GM19238 (cell line): ENCODE measurements around the gene TMEM179B.

Experiments used
- DNase-seq: peaks from one replicate; pipeline ENCODE4 v3.0.0; 2011; ENCODE audit warnings: low spot score; ENCODE audit not compliant: insufficient read length

Gene TMEM179B

DNA sequence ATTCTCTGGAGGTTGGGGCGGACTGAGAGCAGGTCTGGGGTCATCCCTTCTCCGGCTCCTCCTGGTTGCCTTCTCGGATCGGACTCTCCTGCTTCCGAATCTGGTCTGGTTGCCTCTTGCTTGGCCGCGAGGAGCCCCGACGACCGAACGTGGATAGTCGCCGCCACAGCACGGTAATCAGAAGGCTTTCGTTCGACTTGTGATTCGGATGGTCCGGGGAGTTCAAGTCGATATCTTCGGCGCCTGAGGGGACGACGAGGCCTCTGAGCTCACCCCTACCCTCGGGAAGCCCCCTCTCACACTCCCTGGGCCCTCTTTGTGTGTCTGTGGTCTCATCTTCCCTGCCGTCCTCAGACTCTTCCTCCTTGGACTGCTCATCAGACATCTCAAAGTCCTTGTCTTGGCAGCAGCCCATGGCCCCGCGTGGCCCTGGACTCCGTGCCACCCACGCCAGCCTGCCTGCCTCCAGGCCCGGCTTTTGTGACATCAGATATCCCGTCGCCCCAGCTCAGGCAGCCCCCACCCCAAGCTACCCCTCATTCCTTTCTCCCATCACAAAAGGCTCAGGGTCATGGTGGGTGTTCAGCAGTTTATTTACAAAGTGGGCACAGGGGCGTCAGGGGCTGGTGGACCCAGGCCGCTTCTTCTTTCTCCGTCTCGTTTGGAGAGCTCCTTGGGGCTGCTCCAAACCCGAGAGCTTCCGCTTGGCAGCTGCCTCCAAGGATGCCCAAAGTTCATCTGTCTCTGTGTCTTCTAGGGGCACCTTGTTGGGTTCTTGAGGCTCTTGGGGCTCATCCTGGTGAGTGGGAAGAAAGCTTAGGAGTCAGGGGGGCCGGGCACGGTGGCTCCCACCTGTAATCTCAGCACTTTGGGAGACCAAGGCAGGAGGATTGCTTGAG lies 45.4 kb downstream of the TMEM179B start, which contains the start of gene TEX54:
Gene TEX54, minus strand, starts transcription at position 506 of the 899 bp plus-strand sequence.
- no peak for DNase-seq

DNA sequence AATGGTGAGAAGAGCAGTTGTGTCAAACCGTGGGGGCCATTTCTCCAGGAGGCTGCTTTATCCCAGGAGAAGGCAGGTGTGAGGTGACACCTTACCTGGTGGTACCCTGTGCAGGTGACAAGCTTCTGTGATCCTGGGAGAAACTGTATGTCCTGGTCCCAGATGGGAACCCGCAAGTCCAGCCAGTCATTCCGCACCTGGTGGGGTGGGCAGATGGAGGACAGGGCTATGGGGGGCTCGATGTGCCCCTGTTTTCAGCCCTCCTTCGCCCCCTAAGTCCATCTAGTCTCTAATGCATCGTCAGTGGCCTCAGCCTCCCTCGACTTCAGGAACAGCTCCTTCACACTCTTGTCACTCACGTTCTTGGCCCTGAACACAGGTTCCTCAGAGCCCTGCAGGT lies 48.1 kb downstream of the TMEM179B start:
- no peak for DNase-seq

DNA sequence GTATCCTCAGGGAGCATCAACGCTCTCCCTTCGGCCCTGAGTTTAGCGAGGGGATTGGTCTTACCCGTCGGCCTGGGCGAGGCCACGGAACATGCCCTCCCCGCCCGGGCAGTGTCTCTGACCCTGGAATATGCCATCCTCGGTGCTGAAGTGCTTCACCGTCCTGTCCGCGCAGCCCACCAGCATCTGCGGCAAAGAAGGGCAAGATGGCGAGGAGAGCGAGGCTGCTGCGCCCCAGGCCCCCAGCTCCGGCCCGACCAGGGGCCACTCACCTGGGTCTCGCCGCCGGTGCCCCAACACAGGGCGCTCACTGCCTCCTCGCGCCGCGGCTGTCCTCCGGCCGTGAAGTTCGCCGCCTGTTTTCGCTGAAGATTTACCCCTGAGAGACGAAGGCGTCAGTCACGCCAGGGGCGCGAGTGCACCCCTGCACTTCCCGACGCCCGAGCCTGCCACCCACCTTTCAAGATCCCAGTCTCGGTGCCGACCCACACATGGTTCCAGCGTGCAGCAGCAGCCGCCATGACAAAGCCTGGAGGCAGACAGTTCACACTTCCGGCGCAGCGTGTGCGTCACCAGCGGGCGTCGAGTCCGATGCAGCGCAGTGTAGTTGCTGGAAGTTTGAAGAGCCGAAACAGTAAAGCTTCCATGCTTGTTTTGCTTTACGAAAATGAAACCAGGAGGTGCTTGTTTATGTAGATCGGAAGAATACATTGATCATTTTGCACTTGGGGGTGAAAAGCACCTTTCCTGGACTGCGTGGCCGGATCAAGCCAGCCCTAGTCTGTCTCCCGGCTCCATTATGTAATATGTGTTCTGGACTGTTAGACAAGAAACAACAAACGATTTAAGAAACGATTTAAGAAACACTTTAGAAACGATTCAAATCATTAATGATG lies 52.1 kb downstream of the TMEM179B start, which contains the start of gene WDR74:
Gene WDR74, minus strand, starts transcription at position 541 of the 896 bp plus-strand sequence. Its CDS starts 20 bp downstream, at position 521.
- DNase-seq = peak; percentile 81
